GM12873 (cell line): ENCODE results near the gene MRTFB.

Experiments
- CTCF ChIP-seq: IDR thresholded peaks from 2 replicates; pipeline ENCODE4 v1.5.1; 2012; ENCODE audit warnings: low read depth, mild to moderate bottlenecking, moderate library complexity, low read length, control low read depth; ENCODE audit not compliant: insufficient read depth; ENCODE audit errors: missing control alignments

MRTFB gene

GRCh38 chr16:14298374-14299122, 227.4 kb downstream of the MRTFB start:
- no peak for TF ChIP-seq CTCF

- TF ChIP-seq CTCF, result peak; percentile 79
These were observed 229.6 kb downstream of the MRTFB start for GRCh38 chr16:14300705-14301168.

GRCh38 chr16:14301169-14302030, 230.3 kb downstream of the MRTFB start:
- no peak for TF ChIP-seq CTCF

GRCh38 chr16:14302031-14302398, 230.9 kb downstream of the MRTFB start:
- no peak for TF ChIP-seq CTCF

- no peak for TF ChIP-seq CTCF
These were observed 231.5 kb downstream of the MRTFB start for GRCh38 chr16:14302399-14303181.

GRCh38 chr16:14303182-14303618, 232.1 kb downstream of the MRTFB start:
- no peak for TF ChIP-seq CTCF
